Psoas muscle (tissue), 8 donors: ENCODE results near the gene ATRNL1. TPM values are rescaled to one million over a fixed set of nuclear protein-coding genes. Genes with fewer than 3 reads are reported as not detected.

Experiments
- ATAC-seq, 4 donors: fragments of 200-7000 bp; cut with Tn5 transposase; one replicate each; pipeline ENCODE4 v1.9.1; 2020; ENCODE audit warnings: moderate library complexity in 3 of 4, mild to moderate bottlenecking in 2 of 4
- DNase-seq, 2 donors: peaks; one replicate each; pipeline ENCODE4 v3.0.0-alpha.2; 2020
- H3K27ac ChIP-seq: fragments of 200-600 bp; one replicate; pipeline ENCODE4 v1.8.0; 2022
- H3K27me3 ChIP-seq, 3 donors: fragments of 200-600 bp in 1 of 3; one replicate each; pipeline versions ENCODE4 v1.6.1 to v1.8.0; 2013 to 2022; ENCODE audit warnings: low read length in 2 of 3, mild to moderate bottlenecking in 2 of 3, moderate library complexity in 1 of 3; ENCODE audit not compliant: insufficient read depth in 3 of 3
- H3K36me3 ChIP-seq, 2 donors: fragments of 200-600 bp in 1 of 2; one replicate each; pipeline versions ENCODE4 v1.6.1 to v1.8.0; 2013 to 2022; ENCODE audit warnings: low read depth in 1 of 2, mild to moderate bottlenecking in 1 of 2, moderate library complexity in 1 of 2; ENCODE audit not compliant: insufficient read depth in 1 of 2
- H3K4me1 ChIP-seq: fragments of 200-600 bp; one replicate; pipeline ENCODE4 v1.8.0; 2022
- H3K4me3 ChIP-seq: fragments of 200-600 bp; one replicate; pipeline ENCODE4 v1.8.0; 2022; ENCODE audit warnings: mild to moderate bottlenecking
- H3K9me3 ChIP-seq: fragments of 200-600 bp; one replicate; pipeline ENCODE4 v1.8.0; 2022
- WGBS, 3 donors: extraction: QIAGEN DNeasy Blood & Tissue Kit; methylation state at CpG; one replicate each; pipeline versions ENCODE4 v1.1.6 to v1.1.7; 2013; 5-methylcytosine and 5-hydroxymethylcytosine counted together
- intact Hi-C, 2 donors: fragments of 100-400 bp; cut with DNase I; formaldehyde crosslinking; loops; one replicate each; pipeline versions ENCODE4 v1.11.0 to v1.14.2; 2022
- polyA plus RNA-seq, 3 donors: library from polyadenylated mRNA; stranded (reverse); fragments of 200-250 nt; gene quantifications; one replicate each; pipeline ENCODE4 v1.2.3, GENCODE V29; 2013
- total RNA-seq, 4 donors: library from RNA; stranded (reverse); fragmentation: NEBNext Ultra II Directional in 2 of 4; extraction: Animal tissue kit (Norgen Biotek cat#: 25700) in 2 of 4; gene quantifications; one replicate each; pipeline versions ENCODE4 v1.2.1 to v1.2.4, GENCODE V29; 2021 to 2023
- TF ChIP-seq, protein P1 (sequence below): fragments of 200-600 bp; IDR thresholded peaks from one replicate; pipeline ENCODE4 v1.8.0; 2022; ENCODE audit warnings: antibody characterized with exemption
- donor health status: healthy with polysubstance abuse.
- donor health status: DM: no; HTN: no; CAD: no; lungs with moderate emphysema.
- donor health status: Bipolar disorder and iron deficiency.
- donor health status: healthy.
- donor health status: DM: yes; HTN: yes; CAD: no.
- donor health status: DM: no; HTN: no; CAD: no.
- donor health status: DM: no; HTN: no; CAD: no.
- donor health status: DM: yes; HTN: yes; CAD: no.

Gene ATRNL1
- total and polyA plus RNA-seq, 7 donors = 0.01 to 7.1 (median 2.2) TPM

GRCh38 chr10:115898242-115898641, 805.1 kb downstream of the ATRNL1 start:
- Histone ChIP-seq H3K9me3 (no peaks in the 10 kb centered on the region), H3K27ac (no peak overlapping the region), H3K27me3 (no peaks in the 10 kb centered on the region), H3K36me3 (no peaks in the 10 kb centered on the region), H3K4me1 (no peaks in the 10 kb centered on the region), H3K4me3 (no peak overlapping the region)
- TF ChIP-seq, protein P1, sequence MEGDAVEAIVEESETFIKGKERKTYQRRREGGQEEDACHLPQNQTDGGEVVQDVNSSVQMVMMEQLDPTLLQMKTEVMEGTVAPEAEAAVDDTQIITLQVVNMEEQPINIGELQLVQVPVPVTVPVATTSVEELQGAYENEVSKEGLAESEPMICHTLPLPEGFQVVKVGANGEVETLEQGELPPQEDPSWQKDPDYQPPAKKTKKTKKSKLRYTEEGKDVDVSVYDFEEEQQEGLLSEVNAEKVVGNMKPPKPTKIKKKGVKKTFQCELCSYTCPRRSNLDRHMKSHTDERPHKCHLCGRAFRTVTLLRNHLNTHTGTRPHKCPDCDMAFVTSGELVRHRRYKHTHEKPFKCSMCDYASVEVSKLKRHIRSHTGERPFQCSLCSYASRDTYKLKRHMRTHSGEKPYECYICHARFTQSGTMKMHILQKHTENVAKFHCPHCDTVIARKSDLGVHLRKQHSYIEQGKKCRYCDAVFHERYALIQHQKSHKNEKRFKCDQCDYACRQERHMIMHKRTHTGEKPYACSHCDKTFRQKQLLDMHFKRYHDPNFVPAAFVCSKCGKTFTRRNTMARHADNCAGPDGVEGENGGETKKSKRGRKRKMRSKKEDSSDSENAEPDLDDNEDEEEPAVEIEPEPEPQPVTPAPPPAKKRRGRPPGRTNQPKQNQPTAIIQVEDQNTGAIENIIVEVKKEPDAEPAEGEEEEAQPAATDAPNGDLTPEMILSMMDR = no peak
- DNase-seq (no peak), ATAC-seq (no peak)
- intact Hi-C loops = no loop called here
- 70 to 73% (median 70%) methylated on average over 3 of the region's 3 CpGs for WGBS, 3 donors

- TF ChIP-seq, protein P1 = no peak
- no peaks in the 10 kb centered on the region for H3K4me1 ChIP-seq
- no peak overlapping the region for H3K4me3 ChIP-seq
- no peak overlapping the region for H3K27ac ChIP-seq
- DNase-seq (no peak), ATAC-seq (no peak)
- H3K9me3 ChIP-seq = no peaks in the 10 kb centered on the region
- no peaks in the 10 kb centered on the region for H3K27me3 ChIP-seq
- WGBS, 3 donors = 55 to 64% (median 62%) methylated on average over 5 of the region's 5 CpGs
- intact Hi-C loops = no loop called here
- H3K36me3 ChIP-seq = no peaks in the 10 kb centered on the region
Observed at GRCh38 chr10:115902596-115902995, 809.4 kb downstream of the ATRNL1 start.

DNA sequence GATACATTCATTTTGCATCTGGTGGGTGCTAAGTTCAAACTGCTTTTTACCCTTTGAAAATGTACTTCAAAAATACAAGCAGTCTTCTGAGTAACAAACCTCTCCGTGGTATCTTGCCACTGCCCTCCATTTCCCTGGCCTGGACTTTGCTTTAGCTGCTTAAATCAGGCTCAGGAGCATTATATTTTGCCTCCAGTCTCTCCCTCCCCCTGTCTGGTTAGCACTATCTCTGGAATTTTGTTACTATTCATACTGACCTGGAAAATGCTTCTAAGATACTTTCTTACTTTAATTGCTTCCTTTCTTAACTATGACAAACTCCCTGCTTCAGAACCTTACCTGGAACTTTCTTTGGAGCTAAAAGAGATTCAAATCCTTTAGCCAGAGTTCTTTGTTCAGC, 810.0 kb downstream of the ATRNL1 start:
- intact Hi-C loops = no loop called here
- Histone ChIP-seq H3K4me3 (no peak overlapping the region), H3K27me3 (no peaks in the 10 kb centered on the region), H3K27ac (no peak overlapping the region), H3K9me3 (no peaks in the 10 kb centered on the region), H3K4me1 (no peaks in the 10 kb centered on the region), H3K36me3 (no peaks in the 10 kb centered on the region)
- TF ChIP-seq, protein P1 = no peak
- 44 to 50% (median 46%) methylated on average over 1 of the region's 1 CpG for WGBS, 3 donors
- DNase-seq (no peak), ATAC-seq (no peak)

DNA sequence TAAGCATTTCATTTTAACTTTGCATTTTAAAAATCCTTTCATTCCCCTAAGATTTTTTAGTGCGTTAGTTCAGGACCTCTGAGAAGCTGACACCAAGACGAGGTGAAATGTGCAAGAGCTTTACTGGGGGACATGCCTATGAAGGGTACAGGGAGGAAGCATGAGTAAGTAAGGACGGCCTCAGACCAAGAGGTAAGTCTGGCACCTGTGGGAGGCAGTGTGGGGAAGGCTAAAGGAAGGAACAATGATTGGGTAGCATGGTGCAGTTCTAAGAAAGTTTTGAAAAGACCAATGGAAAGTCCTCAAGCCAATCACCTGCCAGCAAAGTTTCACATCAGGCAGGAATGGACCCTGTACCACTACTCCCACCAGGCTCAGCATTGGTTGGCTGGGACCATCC, 810.7 kb downstream of the ATRNL1 start:
- no peak overlapping the region for H3K27ac ChIP-seq
- 87 to 92% (median 88%) methylated on average over 3 of the region's 3 CpGs for WGBS, 3 donors
- no peak for ATAC-seq

GRCh38 chr10:115909037-115909436, 815.9 kb downstream of the ATRNL1 start:
- Histone ChIP-seq H3K9me3 (no peaks in the 10 kb centered on the region), H3K27ac (no peak overlapping the region), H3K36me3 (no peaks in the 10 kb centered on the region), H3K27me3 (no peaks in the 10 kb centered on the region), H3K4me3 (no peak overlapping the region), H3K4me1 (no peaks in the 10 kb centered on the region)
- TF ChIP-seq, protein P1 = no peak
- DNase-seq = no peak
- WGBS, 3 donors = 93 to 98% (median 97%) methylated on average over 5 of the region's 5 CpGs
- intact Hi-C loops = no loop called here
- no peak for ATAC-seq

More for the DNA sequence above, 810.7 kb downstream of the ATRNL1 start:
- H3K36me3 ChIP-seq = no peaks in the 10 kb centered on the region
- no peaks in the 10 kb centered on the region for H3K4me1 ChIP-seq
- TF ChIP-seq, protein P1 = no peak
- no peak overlapping the region for H3K4me3 ChIP-seq
- H3K27me3 ChIP-seq = no peaks in the 10 kb centered on the region
- H3K9me3 ChIP-seq = no peaks in the 10 kb centered on the region
- DNase-seq = no peak
- intact Hi-C loops = no loop called here
